ENCODE measurements around the gene MAP4K3. TPM values are rescaled to one million over a fixed set of nuclear protein-coding genes. Genes with fewer than 3 reads are reported as not detected.

MAP4K3 gene
- total RNA-seq, 4 donors from 2014 or later, result 60.6 to 86.6 (median 75.6) TPM

DNA sequence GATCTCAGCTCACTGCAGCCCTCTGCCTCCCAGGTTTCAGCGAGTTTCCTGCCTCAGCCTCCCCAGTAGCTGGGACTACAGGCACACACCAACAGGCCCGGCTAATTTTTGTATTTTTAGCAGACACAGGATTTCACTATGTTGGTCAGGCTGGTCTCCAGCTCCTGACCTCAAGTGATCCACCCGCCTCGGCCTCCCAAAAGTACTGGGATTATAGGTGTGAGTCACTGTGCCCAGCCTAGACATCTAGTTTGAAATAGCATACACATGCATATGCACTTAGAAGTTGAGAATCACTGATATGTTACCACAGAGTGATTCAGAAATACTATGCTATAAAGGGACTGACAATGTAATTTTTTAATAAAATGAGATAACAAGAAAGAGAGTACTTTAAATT, 123.5 kb downstream of the MAP4K3 start:
- TF ChIP-seq CTCF (IDR thresholded peaks at IDR 0.05), result no peak
- no peak for TF ChIP-seq POLR2A (IDR thresholded peaks at IDR 0.05)
- intact Hi-C loops (cut with DNase I), result no loop called here
- Histone ChIP-seq H3K36me3 (peaks cover 6 to 8% of the 10 kb centered on the region in 2 donors), H3K27ac (no peak overlapping the region), H3K4me3 (replicated peaks in 1 of 3) (no peak overlapping the region), H3K4me1 (no peaks in the 10 kb centered on the region), H3K27me3 (no peaks in the 10 kb centered on the region), H3K9me3 (no peaks in the 10 kb centered on the region)
- WGBS, 2 donors, result 94 to 98% methylated on average over 4 of the region's 4 CpGs
- no peak for DNase-seq

DNA sequence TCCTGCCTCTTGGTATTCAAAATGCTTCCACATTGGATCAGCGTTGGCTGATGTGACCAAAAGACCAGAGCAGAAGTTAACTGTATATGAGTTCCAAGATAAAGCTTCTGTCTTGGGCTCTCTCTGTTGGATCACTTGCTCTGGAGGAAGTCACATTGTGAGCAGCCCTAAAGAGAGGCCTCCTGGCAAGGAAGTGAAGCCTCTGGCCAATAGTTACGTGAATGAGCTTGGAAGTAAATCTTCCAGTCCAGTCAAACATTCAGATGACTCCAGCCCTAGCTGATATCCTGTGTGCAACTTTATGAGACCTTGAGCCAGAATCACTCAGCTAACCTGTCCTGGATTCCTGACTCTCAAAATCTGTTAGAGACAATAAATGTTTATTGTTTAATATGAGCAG, 125.6 kb downstream of the MAP4K3 start:
- no peak overlapping the region for H3K27ac ChIP-seq
- no peak for TF ChIP-seq CTCF (IDR thresholded peaks at IDR 0.05)
- H3K27me3 ChIP-seq, result no peaks in the 10 kb centered on the region
- intact Hi-C loops (cut with DNase I), result no loop called here
- H3K36me3 ChIP-seq, result peaks cover 6 to 8% of the 10 kb centered on the region in 2 donors
- no peak for DNase-seq
- 94 to 97% methylated on average over 2 of the region's 2 CpGs for WGBS, 2 donors
- H3K4me1 ChIP-seq, result no peaks in the 10 kb centered on the region
- H3K4me3 ChIP-seq (replicated peaks in 1 of 3), result no peak overlapping the region
- no peaks in the 10 kb centered on the region for H3K9me3 ChIP-seq

GRCh38 chr2:39308778-39309177, 128.3 kb downstream of the MAP4K3 start:
- WGBS, 2 donors, result 92 to 95% methylated on average over 1 of the region's 1 CpG

GRCh38 chr2:39306626-39307025, 130.5 kb downstream of the MAP4K3 start:
- TF ChIP-seq CTCF (IDR thresholded peaks at IDR 0.05), result no peak
- no peak for TF ChIP-seq POLR2A (IDR thresholded peaks at IDR 0.05)
- no peak for DNase-seq
- intact Hi-C loops (cut with DNase I), result no loop called here
- no peaks in the 10 kb centered on the region for H3K27me3 ChIP-seq
- H3K27ac ChIP-seq, result no peak overlapping the region
- 88 to 96% methylated on average over 1 of the region's 1 CpG for WGBS, 2 donors
- no peak overlapping the region for H3K4me3 ChIP-seq (replicated peaks in 1 of 3)
- no peaks in the 10 kb centered on the region for H3K4me1 ChIP-seq
- no peaks in the 10 kb centered on the region for H3K9me3 ChIP-seq
- peaks cover 0 to 3% of the 10 kb centered on the region in 2 donors for H3K36me3 ChIP-seq

More at GRCh38 chr2:39308778-39309177, 128.3 kb downstream of the MAP4K3 start:
- intact Hi-C loops (cut with DNase I), result no loop called here
- no peaks in the 10 kb centered on the region for H3K9me3 ChIP-seq
- no peak overlapping the region for H3K4me3 ChIP-seq (replicated peaks in 1 of 3)
- no peak for DNase-seq
- no peak for TF ChIP-seq CTCF (IDR thresholded peaks at IDR 0.05)
- no peak for TF ChIP-seq POLR2A (IDR thresholded peaks at IDR 0.05)
- no peaks in the 10 kb centered on the region for H3K27me3 ChIP-seq
- H3K4me1 ChIP-seq, result no peaks in the 10 kb centered on the region
- H3K27ac ChIP-seq, result no peak overlapping the region
- H3K36me3 ChIP-seq, result peaks cover 0 to 3% of the 10 kb centered on the region in 2 donors

DNA sequence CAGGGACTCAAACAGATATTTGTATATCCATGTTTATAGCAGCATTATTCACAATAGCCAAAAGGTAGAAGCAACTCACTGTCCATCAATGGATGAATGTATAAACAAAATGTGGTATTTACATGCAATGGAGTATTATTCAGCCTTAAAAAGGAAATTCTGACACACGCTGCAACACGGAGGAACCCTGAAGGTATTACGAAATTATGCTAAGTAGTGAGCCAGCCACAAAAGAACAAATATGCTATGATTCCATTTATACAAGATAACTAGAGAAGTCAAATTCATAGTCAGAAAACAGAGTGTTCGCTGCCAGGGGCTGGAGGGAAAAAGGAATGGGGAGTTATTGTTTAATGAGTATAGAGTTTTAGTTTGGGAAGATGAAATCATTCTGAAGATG, 132.4 kb downstream of the MAP4K3 start:
- H3K27me3 ChIP-seq, result no peaks in the 10 kb centered on the region
- TF ChIP-seq POLR2A (IDR thresholded peaks at IDR 0.05) (no peak), CTCF (IDR thresholded peaks at IDR 0.05) (no peak)
- H3K4me3 ChIP-seq (replicated peaks in 1 of 3), result no peak overlapping the region
- H3K9me3 ChIP-seq, result no peaks in the 10 kb centered on the region
- DNase-seq, result no peak
- no peaks in the 10 kb centered on the region for H3K4me1 ChIP-seq
- WGBS, 2 donors, result 88 to 97% methylated on average over 4 of the region's 4 CpGs
- no peak overlapping the region for H3K27ac ChIP-seq
- H3K36me3 ChIP-seq, result no peaks in the 10 kb centered on the region
- intact Hi-C loops (cut with DNase I), result no loop called here

Data from thyroid gland (tissue), 4 donors.